D721Med (cell line): Measurements from ENCODE around the gene C1QTNF1.

Experiments used
- DNase-seq: peaks from one replicate; pipeline ENCODE4 v3.0.0; 2011; ENCODE audit warnings: low spot score; ENCODE audit not compliant: insufficient read length
- FAIRE-seq: peaks from 2 replicates; lab custom pipeline; 2011; peaks lifted over from hg19 to GRCh38; lab: Jason Lieb, UNC
- TF ChIP-seq, protein P1 (sequence below): IDR thresholded peaks from 2 replicates; pipeline ENCODE4 v1.5.1; 2012; ENCODE audit warnings: mild to moderate bottlenecking, control low read depth; ENCODE audit not compliant: insufficient read depth; ENCODE audit errors: missing control alignments

The C1QTNF1 gene

GRCh38 chr17:79046197-79046915 is 22.4 kb downstream of the C1QTNF1 start:
- no peak for FAIRE-seq
- no peak for DNase-seq
- TF ChIP-seq, protein P1, sequence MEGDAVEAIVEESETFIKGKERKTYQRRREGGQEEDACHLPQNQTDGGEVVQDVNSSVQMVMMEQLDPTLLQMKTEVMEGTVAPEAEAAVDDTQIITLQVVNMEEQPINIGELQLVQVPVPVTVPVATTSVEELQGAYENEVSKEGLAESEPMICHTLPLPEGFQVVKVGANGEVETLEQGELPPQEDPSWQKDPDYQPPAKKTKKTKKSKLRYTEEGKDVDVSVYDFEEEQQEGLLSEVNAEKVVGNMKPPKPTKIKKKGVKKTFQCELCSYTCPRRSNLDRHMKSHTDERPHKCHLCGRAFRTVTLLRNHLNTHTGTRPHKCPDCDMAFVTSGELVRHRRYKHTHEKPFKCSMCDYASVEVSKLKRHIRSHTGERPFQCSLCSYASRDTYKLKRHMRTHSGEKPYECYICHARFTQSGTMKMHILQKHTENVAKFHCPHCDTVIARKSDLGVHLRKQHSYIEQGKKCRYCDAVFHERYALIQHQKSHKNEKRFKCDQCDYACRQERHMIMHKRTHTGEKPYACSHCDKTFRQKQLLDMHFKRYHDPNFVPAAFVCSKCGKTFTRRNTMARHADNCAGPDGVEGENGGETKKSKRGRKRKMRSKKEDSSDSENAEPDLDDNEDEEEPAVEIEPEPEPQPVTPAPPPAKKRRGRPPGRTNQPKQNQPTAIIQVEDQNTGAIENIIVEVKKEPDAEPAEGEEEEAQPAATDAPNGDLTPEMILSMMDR: no peak

DNA sequence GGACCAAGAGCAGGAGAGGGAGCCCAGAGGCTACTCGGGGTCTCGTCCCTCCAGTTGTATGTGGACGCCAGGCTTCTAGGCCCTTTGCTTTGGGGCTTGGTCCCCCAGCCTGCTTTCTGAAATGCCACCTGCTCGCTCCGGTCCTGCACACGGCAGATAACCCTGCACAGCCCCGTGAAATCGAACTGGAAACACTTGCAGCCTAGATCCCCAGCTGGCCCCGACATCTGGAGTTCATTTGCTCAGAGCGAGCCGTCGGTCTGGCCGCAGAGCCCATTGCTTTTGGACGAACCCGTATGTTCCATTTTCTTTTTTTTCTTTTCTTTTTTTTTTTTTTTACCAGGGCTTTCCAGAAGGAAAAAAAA is 22.9 kb downstream of the C1QTNF1 start:
- TF ChIP-seq, protein P1: no peak
- no peak for FAIRE-seq
- no peak for DNase-seq

GRCh38 chr17:79047291-79047920 is 23.4 kb downstream of the C1QTNF1 start:
- TF ChIP-seq, protein P1: no peak
- FAIRE-seq (no peak), DNase-seq (no peak)

DNA sequence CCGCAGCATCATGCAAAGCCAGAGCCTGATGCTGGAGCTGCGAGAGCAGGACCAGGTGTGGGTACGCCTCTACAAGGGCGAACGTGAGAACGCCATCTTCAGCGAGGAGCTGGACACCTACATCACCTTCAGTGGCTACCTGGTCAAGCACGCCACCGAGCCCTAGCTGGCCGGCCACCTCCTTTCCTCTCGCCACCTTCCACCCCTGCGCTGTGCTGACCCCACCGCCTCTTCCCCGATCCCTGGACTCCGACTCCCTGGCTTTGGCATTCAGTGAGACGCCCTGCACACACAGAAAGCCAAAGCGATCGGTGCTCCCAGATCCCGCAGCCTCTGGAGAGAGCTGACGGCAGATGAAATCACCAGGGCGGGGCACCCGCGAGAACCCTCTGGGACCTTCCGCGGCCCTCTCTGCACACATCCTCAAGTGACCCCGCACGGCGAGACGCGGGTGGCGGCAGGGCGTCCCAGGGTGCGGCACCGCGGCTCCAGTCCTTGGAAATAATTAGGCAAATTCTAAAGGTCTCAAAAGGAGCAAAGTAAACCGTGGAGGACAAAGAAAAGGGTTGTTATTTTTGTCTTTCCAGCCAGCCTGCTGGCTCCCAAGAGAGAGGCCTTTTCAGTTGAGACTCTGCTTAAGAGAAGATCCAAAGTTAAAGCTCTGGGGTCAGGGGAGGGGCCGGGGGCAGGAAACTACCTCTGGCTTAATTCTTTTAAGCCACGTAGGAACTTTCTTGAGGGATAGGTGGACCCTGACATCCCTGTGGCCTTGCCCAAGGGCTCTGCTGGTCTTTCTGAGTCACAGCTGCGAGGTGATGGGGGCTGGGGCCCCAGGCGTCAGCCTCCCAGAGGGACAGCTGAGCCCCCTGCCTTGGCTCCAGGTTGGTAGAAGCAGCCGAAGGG is 24.2 kb downstream of the C1QTNF1 start:
- FAIRE-seq: no peak
- TF ChIP-seq, protein P1: no peak
- DNase-seq: no peak

DNA sequence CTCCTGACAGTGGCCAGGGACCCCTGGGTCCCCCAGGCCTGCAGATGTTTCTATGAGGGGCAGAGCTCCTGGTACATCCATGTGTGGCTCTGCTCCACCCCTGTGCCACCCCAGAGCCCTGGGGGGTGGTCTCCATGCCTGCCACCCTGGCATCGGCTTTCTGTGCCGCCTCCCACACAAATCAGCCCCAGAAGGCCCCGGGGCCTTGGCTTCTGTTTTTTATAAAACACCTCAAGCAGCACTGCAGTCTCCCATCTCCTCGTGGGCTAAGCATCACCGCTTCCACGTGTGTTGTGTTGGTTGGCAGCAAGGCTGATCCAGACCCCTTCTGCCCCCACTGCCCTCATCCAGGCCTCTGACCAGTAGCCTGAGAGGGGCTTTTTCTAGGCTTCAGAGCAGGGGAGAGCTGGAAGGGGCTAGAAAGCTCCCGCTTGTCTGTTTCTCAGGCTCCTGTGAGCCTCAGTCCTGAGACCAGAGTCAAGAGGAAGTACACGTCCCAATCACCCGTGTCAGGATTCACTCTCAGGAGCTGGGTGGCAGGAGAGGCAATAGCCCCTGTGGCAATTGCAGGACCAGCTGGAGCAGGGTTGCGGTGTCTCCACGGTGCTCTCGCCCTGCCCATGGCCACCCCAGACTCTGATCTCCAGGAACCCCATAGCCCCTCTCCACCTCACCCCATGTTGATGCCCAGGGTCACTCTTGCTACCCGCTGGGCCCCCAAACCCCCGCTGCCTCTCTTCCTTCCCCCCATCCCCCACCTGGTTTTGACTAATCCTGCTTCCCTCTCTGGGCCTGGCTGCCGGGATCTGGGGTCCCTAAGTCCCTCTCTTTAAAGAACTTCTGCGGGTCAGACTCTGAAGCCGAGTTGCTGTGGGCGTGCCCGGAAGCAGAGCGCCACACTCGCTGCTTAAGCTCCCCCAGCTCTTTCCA is 25.1 kb downstream of the C1QTNF1 start:
- FAIRE-seq (no peak), DNase-seq (no peak)
- TF ChIP-seq, protein P1: no peak

- FAIRE-seq (no peak), DNase-seq (no peak)
- TF ChIP-seq, protein P1: no peak
Observed at GRCh38 chr17:79049821-79050220, 25.9 kb downstream of the C1QTNF1 start.
